ENCODE results near the gene XPR1.
A peak's percentile ranks its signal among the peaks of the same experiment; 100 is the strongest.

Gene XPR1

GRCh38 chr1:180631766-180632325 lies at the start of gene XPR1:
TSS of gene XPR1 (plus strand) at chr1:180632022. CDS start at chr1:180632202, 180 bp downstream.
- DNase-seq: peak; percentile 94 to 96

- no peak for DNase-seq
Measured at GRCh38 chr1:180584869-180585268, 47.0 kb upstream of the XPR1 start.

DNA sequence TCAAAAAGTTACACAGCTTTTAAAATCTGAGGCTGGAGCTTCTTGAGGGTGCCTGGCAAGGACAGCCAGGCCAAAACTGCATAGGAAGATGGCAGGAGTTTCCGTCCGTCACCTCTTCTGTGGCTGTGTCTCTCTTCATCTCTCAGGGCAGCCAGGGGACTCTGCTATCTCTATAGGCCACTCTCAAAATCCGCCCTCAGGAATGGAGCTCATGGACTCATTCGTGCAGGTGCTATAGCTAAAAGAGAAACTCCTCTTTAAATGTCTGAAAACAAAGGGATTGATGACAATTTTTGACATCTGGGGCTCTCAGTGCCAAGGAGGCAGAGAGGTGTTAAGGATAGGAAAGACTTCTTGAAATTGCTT lies 45.8 kb upstream of the XPR1 start:
- no peak for DNase-seq

DNA sequence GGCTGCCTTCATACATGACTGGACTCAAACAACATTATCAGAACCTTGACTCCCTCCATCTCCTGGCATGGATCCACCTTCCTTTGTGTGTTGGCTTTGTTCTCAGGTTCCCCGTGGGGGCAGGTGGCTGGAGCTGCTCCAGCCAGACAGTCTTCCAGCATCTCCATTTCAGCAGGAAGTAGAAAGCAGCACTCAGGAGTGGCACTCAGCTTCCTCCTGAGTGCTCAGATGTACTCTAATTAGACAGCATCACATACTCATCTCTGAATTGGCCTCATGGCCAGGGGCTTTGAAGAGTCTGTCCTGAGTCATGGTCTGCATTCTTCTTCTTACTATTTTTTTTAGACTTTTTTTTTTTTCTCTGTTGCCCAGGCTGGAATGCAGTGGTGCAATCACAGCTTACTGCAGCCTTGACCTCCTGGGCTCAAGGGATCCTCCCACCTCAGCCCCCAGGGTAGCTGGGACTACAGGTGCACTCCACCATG lies 45.1 kb upstream of the XPR1 start:
- DNase-seq: no peak

GRCh38 chr1:180588121-180588520 lies 43.7 kb upstream of the XPR1 start:
- DNase-seq: no peak

- DNase-seq: no peak
Measured at GRCh38 chr1:180590889-180591288, 40.9 kb upstream of the XPR1 start.

DNA sequence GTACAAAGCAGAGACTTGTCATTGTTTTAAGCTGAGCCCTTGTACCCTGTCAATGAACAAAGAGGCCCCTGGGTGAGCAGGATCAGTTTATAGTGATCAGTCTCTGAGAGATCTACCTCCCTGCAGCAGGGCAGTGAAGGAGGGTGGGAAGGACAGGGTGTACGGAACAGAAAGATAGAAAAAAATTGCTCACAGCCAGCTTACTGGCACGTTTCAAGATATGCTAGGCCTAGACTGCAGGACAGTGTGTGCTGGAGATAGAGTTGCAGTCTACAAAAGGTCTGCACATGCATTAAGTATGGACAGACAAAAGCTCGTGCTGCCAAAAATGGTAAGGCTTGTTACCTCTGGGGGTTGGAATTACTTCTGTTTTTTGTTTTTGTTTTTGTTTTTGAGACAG lies 38.4 kb upstream of the XPR1 start:
- DNase-seq: no peak

DNA sequence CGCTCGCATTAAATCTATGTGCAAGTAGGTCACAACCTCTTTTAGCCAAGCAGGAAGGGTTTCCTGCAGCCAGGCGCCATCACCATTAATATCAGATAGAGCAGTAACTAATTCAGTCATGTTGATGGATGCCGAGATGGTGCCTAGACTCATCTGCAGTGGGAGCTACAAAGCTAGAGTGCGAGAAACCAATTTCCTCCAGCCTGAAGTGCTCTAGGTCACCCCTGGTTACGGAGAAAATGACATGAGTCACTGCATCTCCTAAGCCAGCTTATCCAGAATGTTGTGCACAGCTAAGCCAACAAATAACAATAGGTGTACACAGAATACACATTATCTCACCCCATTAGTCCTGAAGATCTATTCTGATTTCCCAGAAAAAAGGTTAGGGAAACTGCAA lies 37.1 kb upstream of the XPR1 start:
- no peak for DNase-seq

DNA sequence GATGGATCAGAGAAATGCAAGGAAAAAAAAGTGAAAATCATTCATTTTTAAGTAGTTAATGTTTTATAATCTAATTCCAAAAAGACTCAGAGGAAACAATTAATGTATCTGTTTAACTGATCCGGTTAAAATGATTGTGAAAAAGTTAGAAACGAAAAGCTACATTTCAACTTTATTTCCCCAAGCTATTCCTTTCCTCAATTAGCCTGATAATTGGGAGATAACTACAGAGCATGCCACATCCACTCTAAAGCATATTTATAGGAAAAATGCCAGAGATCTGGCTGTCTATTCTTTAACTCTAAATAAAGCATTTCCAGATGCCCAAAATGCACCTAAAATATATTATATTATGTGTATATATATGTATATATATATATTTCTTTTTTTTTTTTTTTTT lies 35.9 kb upstream of the XPR1 start:
- no peak for DNase-seq

- DNase-seq: no peak
Measured at GRCh38 chr1:180597520-180597919, 34.3 kb upstream of the XPR1 start.

- DNase-seq: no peak
Measured at GRCh38 chr1:180598333-180598974, 33.4 kb upstream of the XPR1 start.

DNA sequence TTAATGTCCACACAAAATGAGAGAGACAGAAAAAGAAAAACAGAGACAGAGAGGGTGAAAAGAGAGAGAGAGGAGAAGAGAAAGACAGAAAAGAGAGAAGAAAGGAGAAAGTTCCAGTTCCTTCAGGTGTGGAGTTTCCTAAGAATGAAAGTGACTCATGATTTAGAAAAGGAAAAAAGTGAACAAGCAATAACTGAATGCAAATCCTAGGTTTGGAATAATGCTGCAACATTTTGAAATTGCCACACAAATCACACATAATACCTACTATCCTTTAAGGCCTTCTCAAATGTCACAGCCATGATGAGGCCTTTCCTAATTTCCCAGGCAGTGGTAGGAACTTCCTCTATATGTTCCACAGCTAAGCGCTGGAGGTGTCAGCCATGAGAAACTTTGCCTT lies 31.5 kb upstream of the XPR1 start:
- no peak for DNase-seq

DNA sequence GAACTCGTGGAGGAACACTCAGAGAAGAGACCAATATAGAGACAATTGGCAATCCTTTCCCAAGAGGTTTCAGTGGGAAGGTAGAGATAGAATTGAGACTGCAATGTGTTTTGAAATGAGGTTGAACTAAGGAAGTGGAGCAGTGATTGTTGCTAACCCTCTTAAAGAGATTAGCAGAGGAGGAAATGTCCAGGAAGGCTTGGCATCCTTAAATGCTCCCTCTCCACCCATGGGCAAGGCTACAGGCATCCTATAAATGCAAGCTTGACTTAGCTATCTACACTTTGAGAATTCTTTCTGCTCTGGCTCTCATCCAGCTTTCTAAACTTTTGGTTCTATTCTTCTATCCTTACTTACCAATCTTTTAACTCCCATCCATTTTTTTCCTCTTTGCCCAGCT lies 30.3 kb upstream of the XPR1 start:
- no peak for DNase-seq

DNA sequence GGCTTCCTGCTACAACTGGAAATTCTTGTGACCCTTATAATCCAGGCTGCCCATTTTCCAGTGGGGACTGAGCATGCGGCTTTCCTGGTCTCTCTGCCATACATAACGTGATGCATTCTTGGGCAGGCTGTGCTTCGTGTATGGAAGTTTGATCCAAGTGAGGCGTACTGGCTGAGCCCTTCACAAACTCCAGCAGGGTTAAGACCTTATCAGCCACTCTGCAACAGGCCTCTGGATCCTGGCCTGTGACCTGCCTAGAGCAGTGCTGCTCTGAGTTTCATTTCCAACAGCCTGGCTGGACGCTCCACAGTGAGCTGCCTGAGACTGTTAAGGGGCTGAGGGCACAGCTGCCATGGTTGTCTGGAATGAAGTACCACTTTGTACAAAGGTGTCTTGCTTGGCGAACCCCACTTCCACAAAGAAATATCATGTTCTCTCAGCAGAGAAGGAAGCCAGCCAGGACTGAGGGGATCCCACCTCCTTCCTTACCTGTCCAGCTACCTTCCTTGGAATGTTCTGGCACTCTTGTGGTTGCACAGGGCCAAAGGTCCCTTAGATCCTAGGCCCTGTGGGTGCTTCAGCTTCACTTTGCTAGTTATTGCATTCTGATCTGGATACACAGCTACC lies 28.5 kb upstream of the XPR1 start:
- no peak for DNase-seq

GRCh38 chr1:180603850-180604226 lies 28.0 kb upstream of the XPR1 start:
- DNase-seq: no peak

DNA sequence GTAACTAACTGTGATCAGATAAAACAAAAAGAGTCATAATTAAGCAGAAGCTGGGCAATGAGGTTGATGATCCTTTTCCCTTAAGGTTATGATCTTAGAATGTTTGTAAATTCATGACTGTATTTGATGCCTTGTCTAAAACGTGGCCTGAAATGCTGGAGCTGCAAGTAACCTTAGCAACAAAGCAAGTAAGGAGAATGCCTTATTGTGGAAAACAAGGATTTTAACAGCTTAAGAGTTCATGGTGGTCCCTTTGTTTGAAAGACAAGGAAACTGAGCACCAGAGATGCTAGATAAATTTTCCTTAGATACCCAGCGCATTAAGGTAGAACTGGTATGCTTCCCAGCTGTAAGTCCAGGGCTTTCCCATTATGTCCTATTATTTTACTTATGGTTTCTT lies 25.7 kb upstream of the XPR1 start:
- no peak for DNase-seq

GRCh38 chr1:180609643-180610555 lies 21.9 kb upstream of the XPR1 start:
- DNase-seq: no peak

GRCh38 chr1:180610556-180611015 lies 21.2 kb upstream of the XPR1 start:
- no peak for DNase-seq

DNA sequence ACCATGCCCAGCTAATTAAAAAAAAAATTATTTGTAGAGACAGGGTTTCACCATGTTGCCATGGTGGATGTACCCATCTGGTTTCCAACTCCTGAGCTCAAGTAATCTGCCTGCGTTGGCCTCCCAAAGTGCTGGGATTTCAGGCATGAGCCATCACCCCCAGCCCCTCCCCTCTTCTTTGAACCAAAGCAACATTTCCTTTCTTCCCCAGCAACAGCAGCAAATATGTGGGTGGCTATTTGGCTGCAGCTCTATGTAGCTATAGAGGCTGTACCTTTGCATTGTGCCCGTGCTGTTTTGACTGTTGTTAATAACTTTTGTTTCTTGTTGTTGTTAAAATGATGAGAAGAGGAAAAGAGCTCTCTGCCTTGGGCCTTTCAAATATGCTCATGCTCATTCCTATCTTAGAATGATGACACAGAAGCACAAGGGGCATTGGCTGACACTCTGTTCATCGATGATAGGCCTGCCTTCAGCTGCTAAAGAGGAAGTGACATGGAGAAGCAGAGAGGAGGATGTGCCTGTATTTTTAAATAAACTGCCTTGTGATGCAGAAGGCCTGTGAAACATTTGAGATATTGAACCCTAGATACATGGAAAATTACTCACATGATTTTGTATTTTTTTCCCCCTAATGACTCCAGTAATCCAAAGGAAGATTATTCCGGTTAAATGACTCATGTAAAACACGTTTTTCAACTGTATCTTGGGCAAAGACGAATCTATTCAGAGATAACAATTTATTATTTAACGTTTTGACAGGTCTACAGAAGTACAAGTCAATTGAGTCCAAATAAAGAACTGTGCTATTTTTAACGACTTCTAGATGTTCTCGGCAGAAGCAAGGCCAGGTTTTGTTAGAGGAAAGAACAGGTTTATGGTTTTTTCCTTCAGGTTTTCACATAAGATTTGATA lies 20.5 kb upstream of the XPR1 start:
- peak; percentile 48 to 49 for DNase-seq

DNA sequence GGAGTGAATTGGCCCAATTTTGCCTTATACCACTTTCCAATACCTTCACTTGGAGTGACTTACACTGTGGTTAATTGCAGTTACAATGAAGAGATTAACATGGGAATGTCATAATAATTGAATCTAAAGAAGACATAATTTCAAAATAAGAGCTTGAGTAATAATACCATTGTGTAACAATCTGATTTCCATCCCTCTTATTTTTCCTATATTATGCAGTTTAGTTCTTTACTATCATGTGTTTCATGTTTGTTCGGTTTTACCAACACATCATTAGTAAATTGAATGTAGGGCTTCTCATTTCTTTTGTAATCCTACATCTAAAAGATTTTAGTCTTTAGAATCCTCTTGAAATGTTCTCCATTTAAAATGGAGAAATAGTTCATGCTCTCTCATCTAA lies 19.2 kb upstream of the XPR1 start:
- no peak for DNase-seq

DNA sequence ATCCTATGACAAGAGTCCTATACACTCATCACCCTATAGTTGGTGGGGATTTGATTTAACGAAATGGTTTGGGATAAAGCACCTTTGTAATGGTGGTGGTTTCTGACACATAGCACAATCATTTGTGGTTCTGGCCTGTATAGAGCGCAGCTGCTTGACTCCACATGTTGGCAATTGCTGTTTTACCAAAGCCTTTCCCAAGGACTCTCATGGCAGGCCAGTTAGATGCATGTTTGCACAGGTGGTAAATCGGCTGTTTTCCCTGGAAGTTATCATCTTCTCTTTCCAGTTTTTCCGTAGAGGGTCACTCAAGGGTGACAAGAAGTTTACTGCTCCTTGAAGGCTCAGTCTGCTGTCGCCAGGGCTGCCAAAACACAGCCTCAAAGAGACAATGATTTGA lies 17.1 kb upstream of the XPR1 start:
- no peak for DNase-seq

All from AML-193 (cell line).